GM19468 (cell line): Measurements from ENCODE around the gene KLHL14.
"Not testable (repeated sequence)": the region's sequence is repeated elsewhere in the genome, so short reads cannot be mapped to it uniquely, and the experiment has no call there.

Experiments
- ATAC-seq: cut with Tn5 transposase; IDR thresholded peaks from one replicate; pipeline ENCODE4 v1.9.1; 2021; ENCODE audit warnings: mild to moderate bottlenecking, moderate library complexity, moderate number of reproducible peaks; ENCODE audit not compliant: unreplicated experiment; ENCODE audit errors: extremely low read depth

The KLHL14 gene

DNA sequence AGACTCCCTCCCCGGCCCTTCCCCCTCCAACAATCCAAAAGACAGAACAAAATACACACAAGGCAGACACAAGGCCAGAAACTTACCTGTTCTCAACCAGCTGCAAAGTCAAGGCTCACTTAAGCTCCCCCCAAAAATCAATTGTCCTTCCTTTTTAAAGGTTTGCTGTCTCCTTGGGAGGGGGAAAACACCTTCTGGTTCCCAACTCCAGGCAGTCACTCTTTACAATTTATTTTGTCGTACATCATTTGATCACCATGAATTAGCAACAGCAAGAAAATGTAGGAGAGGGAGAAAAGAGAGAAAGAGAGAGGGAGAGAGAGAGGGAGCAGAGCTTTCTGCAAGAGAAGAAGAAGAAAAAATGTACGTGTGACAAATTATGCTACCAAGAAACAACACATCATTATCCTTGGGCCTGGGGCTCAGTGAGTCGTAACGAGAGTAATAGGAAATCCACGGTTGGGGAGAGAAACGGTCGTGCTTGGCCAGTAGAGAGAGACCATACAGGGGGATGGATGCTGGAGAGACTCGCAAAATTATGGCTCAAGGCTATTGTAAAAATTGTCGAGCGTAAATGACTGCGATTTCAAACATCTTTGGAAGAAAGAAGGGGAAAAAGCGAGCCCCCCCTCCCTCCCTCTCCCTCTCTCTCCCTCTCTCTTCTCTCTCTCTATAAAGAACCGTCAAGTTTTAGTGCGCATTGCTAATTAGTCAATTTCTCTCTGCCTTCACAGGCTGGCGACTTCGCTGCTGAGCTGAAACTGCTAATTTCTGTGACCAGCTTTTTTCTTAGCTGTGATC, at the start of gene KLHL14:
TSS of gene KLHL14 (minus strand) at position 443 of the 801 bp plus-strand sequence. CDS start 2,432 bp downstream, outside the sequence.
- no peak for ATAC-seq

GRCh38 chr18:32822197-32822596, 49.4 kb upstream of the KLHL14 start:
- ATAC-seq, result no peak

GRCh38 chr18:32815881-32816280, 43.1 kb upstream of the KLHL14 start:
- no peak for ATAC-seq

DNA sequence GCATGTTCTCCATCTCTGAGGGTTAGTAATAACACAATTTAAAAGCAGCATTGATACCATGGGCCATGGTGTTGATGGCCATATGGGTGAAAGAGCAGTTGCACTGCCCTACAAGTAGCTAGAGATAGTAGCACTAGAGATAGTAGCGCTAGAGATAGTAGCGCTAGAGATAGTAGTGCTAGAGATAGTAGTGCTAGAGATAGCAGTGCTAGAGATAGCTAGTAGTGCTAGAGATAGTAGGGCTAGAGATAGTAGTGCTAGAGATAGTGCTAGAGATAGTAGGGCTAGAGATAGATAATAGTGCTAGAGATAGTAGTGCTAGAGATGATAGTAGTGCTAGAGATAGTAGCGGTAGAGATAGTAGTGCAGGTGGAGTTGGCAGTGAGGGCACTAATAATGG, 39.5 kb upstream of the KLHL14 start:
- no peak for ATAC-seq

- no peak for ATAC-seq
Measured at GRCh38 chr18:32810314-32810713, 37.5 kb upstream of the KLHL14 start.

DNA sequence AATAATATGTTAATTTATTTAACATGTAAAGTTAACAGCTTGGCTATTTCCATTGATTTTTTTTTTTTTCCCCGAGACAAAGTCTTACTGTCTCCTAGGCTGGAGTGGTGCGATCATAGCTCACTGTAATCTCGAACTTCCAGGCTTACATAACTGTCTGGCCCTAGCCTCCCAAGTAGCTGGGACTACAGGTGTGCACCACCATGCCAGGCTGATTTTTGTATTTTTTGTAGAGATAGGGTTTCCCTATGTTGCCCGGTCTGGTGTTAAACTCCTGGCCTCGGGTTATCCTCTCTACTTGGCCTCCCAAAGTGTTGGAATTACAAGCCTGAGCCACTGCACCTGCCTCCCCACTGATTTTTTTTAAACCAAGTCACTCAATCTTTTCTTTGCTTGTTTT, 32.5 kb upstream of the KLHL14 start:
- no peak for ATAC-seq

GRCh38 chr18:32804134-32804888, 31.5 kb upstream of the KLHL14 start:
- ATAC-seq, result no peak

GRCh38 chr18:32803568-32803967, 30.7 kb upstream of the KLHL14 start:
- peak; percentile 75 for ATAC-seq

- peak; percentile 41 for ATAC-seq
Measured at GRCh38 chr18:32802591-32803451, 30.0 kb upstream of the KLHL14 start.

DNA sequence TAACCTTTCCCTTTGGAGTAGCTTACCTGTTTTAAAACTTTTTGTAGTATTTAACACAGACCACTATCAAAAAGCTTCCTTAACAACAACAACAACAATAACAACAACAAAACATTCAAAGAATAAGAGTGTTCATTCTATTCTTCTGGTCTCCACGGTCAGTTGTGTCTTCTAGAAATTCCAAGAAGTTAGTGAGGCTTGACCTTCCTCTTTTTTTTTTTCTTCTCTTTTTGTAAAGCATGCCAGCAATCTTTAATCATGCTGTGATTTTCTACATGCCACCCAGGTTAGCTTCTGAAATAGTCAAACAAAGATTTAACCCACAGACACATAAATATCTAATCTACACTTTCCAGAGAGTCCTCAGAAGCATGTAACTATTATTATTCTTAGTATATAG, 28.4 kb upstream of the KLHL14 start:
- no peak for ATAC-seq

- ATAC-seq, result no peak
Measured at GRCh38 chr18:32798209-32798960, 25.6 kb upstream of the KLHL14 start.

- not testable (repeated sequence) for ATAC-seq
Measured at GRCh38 chr18:32794667-32795066, 21.8 kb upstream of the KLHL14 start.

DNA sequence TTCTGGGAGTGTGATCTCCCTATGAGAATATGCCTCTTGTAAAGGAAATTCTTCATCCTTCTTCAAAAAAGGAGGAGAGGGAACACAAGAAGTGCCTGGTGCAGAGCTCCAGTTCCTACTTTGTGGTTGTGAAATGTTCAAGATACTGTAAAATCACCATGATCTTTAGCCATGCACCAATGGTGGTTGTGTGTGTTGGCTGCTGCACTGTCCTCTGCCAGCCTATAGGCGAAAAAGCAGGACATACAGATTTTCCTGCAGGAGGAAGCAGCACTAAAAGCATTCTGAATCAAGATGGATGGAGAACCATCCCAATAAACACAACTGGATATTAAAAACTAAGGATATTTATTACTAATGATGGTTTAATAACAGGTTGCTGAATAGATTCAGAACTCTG, 6.2 kb upstream of the KLHL14 start:
- ATAC-seq, result no peak

GRCh38 chr18:32777049-32777448, 4.2 kb upstream of the KLHL14 start:
- no peak for ATAC-seq

- no peak for ATAC-seq
Measured at GRCh38 chr18:32776561-32776960, 3.7 kb upstream of the KLHL14 start.

DNA sequence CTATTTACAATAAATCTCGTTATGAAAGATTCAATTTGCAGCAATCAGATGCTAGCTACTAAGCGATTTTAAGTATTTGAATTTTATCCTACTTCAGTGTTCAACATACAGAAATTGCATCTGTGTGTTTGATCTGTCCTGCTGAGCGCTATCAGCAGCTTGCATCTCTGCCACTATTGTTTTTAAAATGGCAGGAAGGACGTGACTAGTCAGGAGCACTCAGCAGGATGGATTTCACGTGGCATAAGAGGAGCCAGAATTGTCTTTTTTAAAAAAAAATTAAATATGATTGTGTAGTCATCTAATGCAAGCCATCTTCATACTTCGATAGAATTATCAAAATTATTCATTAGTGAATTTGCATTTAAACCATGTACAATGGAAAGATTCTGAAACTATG, 2.8 kb upstream of the KLHL14 start:
- ATAC-seq, result no peak

DNA sequence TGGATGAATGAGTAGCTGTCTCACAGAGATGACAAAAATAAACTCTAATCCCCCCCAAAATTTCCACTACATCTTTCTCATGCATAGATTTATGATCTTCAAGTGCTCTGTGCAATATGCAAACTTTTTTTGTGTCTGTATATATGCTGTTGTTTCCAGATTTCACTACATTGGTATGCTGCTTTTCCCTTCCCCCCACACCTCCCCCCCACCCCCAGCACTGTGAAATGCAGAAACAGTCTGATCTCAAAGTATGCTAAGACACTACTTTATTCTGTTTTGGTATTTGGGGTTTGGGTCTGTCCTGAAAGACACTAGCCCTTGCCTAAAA, 524 bp upstream of the KLHL14 start:
- ATAC-seq, result no peak

GRCh38 chr18:32771871-32772580, 797 bp downstream of the KLHL14 start:
- ATAC-seq, result no peak

GRCh38 chr18:32771169-32771751, 1.6 kb downstream of the KLHL14 start:
- no peak for ATAC-seq
